ENCODE data around the gene HIPK1.
"Not testable (repeated sequence)": the region's sequence is repeated elsewhere in the genome, so short reads cannot be mapped to it uniquely, and the experiment has no call there.

Gene HIPK1

GRCh38 chr1:113947388-113948107, 18.4 kb downstream of the HIPK1 start:
- WGBS (ENCODE audit: extremely low coverage, insufficient coverage, low lambda C conversion rate): no CpG with 5 or more reads among the region's 3 CpGs
- Histone ChIP-seq H2BK15ac (replicated peaks; ENCODE audit: low read depth) (no peak overlapping the region), H3K4me2 (ENCODE audit: low read length) (no peak overlapping the region), H4K8ac (ENCODE audit: low read depth, low read length) (no peak overlapping the region), H3K4me1 (ENCODE audit: control insufficient read depth, low read depth, low read length) (no peaks in the 10 kb centered on the region), H2BK120ac (ENCODE audit: low read depth, low read length) (no peak overlapping the region), H2BK5ac (ENCODE audit: low read length) (no peak overlapping the region), H3K27ac (ENCODE audit: low read depth, low read length) (no peak overlapping the region), H3K56ac (ENCODE audit: low read length) (no peak overlapping the region), H3K4me3 (ENCODE audit: low read length) (no peak overlapping the region), H3K79me1 (ENCODE audit: low read length) (peaks cover 6% of the 10 kb centered on the region), H3K4ac (ENCODE audit: low read depth, low read length) (no peak overlapping the region), H3K36me3 (ENCODE audit: control insufficient read depth, insufficient read depth, low read length) (no peaks in the 10 kb centered on the region), H3K27me3 (ENCODE audit: insufficient read depth, low read length, poor library complexity) (no peaks in the 10 kb centered on the region), H3K18ac (ENCODE audit: low read length) (no peak overlapping the region), H3K23ac (ENCODE audit: low read length) (no peak overlapping the region), H3K79me2 (ENCODE audit: control insufficient read depth, insufficient read depth, low read length) (no peaks in the 10 kb centered on the region), H4K5ac (ENCODE audit: low read length) (no peak overlapping the region), H2AK5ac (ENCODE audit: low read length) (no peak overlapping the region), H3K9ac (ENCODE audit: low read length) (no peak overlapping the region)
- DNase-seq: no peak

GRCh38 chr1:113948151-113948550, 19.0 kb downstream of the HIPK1 start:
- not testable (repeated sequence) for H2BK120ac ChIP-seq (ENCODE audit: low read depth, low read length); H2AK5ac ChIP-seq (ENCODE audit: low read length)

DNA sequence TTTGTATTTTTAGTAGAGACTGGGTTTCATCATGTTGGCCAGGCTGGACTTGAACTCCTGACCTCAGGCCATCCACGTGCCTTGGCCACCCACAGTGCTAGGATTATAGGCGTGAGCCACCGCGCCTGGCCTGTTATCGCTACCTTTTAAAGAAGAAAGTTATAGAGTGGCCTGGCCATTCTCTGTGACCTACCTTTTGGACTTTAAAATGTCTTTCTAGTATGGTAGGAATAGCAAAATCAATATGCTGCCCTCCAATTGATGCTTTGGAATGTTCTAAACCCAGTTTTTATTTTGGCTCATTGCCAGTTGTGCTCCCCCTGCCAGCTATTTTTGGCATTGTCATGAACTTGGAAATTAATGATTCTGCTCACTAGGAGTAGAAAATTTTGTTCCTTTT, 19.9 kb downstream of the HIPK1 start:
- H3K79me2 ChIP-seq (ENCODE audit: control insufficient read depth, insufficient read depth, low read length): no peaks in the 10 kb centered on the region
- H3K27ac ChIP-seq (ENCODE audit: low read depth, low read length): no peak overlapping the region
- H3K27me3 ChIP-seq (ENCODE audit: insufficient read depth, low read length, poor library complexity): no peaks in the 10 kb centered on the region
- no peaks in the 10 kb centered on the region for H3K4me1 ChIP-seq (ENCODE audit: control insufficient read depth, low read depth, low read length)
- no peak overlapping the region for H2BK5ac ChIP-seq (ENCODE audit: low read length)
- H2BK120ac ChIP-seq (ENCODE audit: low read depth, low read length): no peak overlapping the region
- no CpG with 5 or more reads among the region's 5 CpGs for WGBS (ENCODE audit: extremely low coverage, insufficient coverage, low lambda C conversion rate)
- no peak overlapping the region for H3K23ac ChIP-seq (ENCODE audit: low read length)
- no peak overlapping the region for H3K4me2 ChIP-seq (ENCODE audit: low read length)
- no peak overlapping the region for H2BK15ac ChIP-seq (replicated peaks; ENCODE audit: low read depth)
- DNase-seq: no peak
- no peak overlapping the region for H2AK5ac ChIP-seq (ENCODE audit: low read length)
- no peak overlapping the region for H3K4me3 ChIP-seq (ENCODE audit: low read length)
- H4K8ac ChIP-seq (ENCODE audit: low read depth, low read length): no peak overlapping the region
- H3K36me3 ChIP-seq (ENCODE audit: control insufficient read depth, insufficient read depth, low read length): no peaks in the 10 kb centered on the region
- no peak overlapping the region for H3K18ac ChIP-seq (ENCODE audit: low read length)
- no peak overlapping the region for H3K4ac ChIP-seq (ENCODE audit: low read depth, low read length)
- H3K79me1 ChIP-seq (ENCODE audit: low read length): peaks cover 6% of the 10 kb centered on the region
- H3K9ac ChIP-seq (ENCODE audit: low read length): no peak overlapping the region
- no peak overlapping the region for H4K5ac ChIP-seq (ENCODE audit: low read length)
- H3K56ac ChIP-seq (ENCODE audit: low read length): no peak overlapping the region

More at GRCh38 chr1:113948151-113948550, 19.0 kb downstream of the HIPK1 start:
- not testable (repeated sequence) for H3K56ac ChIP-seq (ENCODE audit: low read length); H3K79me2 ChIP-seq (ENCODE audit: control insufficient read depth, insufficient read depth, low read length); DNase-seq; H3K4ac ChIP-seq (ENCODE audit: low read depth, low read length); H3K27me3 ChIP-seq (ENCODE audit: insufficient read depth, low read length, poor library complexity); H3K18ac ChIP-seq (ENCODE audit: low read length); H3K4me3 ChIP-seq (ENCODE audit: low read length); H3K36me3 ChIP-seq (ENCODE audit: control insufficient read depth, insufficient read depth, low read length); H3K23ac ChIP-seq (ENCODE audit: low read length); H4K5ac ChIP-seq (ENCODE audit: low read length); H4K8ac ChIP-seq (ENCODE audit: low read depth, low read length); H3K79me1 ChIP-seq (ENCODE audit: low read length); H3K4me2 ChIP-seq (ENCODE audit: low read length); H2BK5ac ChIP-seq (ENCODE audit: low read length); H3K9ac ChIP-seq (ENCODE audit: low read length); H2BK15ac ChIP-seq (replicated peaks; ENCODE audit: low read depth); H3K4me1 ChIP-seq (ENCODE audit: control insufficient read depth, low read depth, low read length); H3K27ac ChIP-seq (ENCODE audit: low read depth, low read length)
- no CpG with 5 or more reads among the region's 4 CpGs for WGBS (ENCODE audit: extremely low coverage, insufficient coverage, low lambda C conversion rate)

- Histone ChIP-seq H3K9ac (ENCODE audit: low read length) (no peak overlapping the region), H2BK120ac (ENCODE audit: low read depth, low read length) (no peak overlapping the region), H3K79me1 (ENCODE audit: low read length) (peaks cover 4% of the 10 kb centered on the region), H3K4me3 (ENCODE audit: low read length) (no peak overlapping the region), H3K18ac (ENCODE audit: low read length) (no peak overlapping the region), H2BK5ac (ENCODE audit: low read length) (no peak overlapping the region), H4K8ac (ENCODE audit: low read depth, low read length) (no peak overlapping the region), H3K4me1 (ENCODE audit: control insufficient read depth, low read depth, low read length) (no peaks in the 10 kb centered on the region), H3K4me2 (ENCODE audit: low read length) (no peak overlapping the region), H3K4ac (ENCODE audit: low read depth, low read length) (no peak overlapping the region), H3K27me3 (ENCODE audit: insufficient read depth, low read length, poor library complexity) (no peaks in the 10 kb centered on the region), H3K56ac (ENCODE audit: low read length) (no peak overlapping the region), H3K23ac (ENCODE audit: low read length) (no peak overlapping the region), H3K79me2 (ENCODE audit: control insufficient read depth, insufficient read depth, low read length) (no peaks in the 10 kb centered on the region), H2BK15ac (replicated peaks; ENCODE audit: low read depth) (no peak overlapping the region), H4K5ac (ENCODE audit: low read length) (no peak overlapping the region), H3K36me3 (ENCODE audit: control insufficient read depth, insufficient read depth, low read length) (no peaks in the 10 kb centered on the region), H2AK5ac (ENCODE audit: low read length) (no peak overlapping the region), H3K27ac (ENCODE audit: low read depth, low read length) (no peak overlapping the region)
- no CpG with 5 or more reads among the region's 1 CpG for WGBS (ENCODE audit: extremely low coverage, insufficient coverage, low lambda C conversion rate)
- DNase-seq: no peak
Observed at GRCh38 chr1:113950908-113951307, 21.8 kb downstream of the HIPK1 start.

DNA sequence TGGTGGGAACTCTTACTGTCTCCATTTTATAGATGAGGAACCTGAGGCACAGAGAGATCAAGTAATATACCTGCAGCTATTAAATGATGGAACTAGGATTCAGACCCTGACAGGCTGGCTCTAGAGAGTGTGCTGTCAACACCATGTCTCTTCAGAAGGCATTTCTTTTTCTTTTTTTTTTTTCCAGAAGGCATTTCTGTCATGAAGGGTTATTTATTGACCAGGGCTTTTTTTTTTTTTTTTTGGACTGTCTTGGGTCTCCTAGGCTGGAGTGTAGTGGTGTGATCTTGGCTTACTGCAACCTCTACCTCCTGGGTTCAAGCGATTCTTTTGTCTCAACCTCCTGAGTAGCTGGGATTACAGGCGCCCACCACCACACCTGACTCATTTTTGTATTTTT, 22.6 kb downstream of the HIPK1 start:
- no peak overlapping the region for H3K23ac ChIP-seq (ENCODE audit: low read length)
- no CpG with 5 or more reads among the region's 2 CpGs for WGBS (ENCODE audit: extremely low coverage, insufficient coverage, low lambda C conversion rate)

DNA sequence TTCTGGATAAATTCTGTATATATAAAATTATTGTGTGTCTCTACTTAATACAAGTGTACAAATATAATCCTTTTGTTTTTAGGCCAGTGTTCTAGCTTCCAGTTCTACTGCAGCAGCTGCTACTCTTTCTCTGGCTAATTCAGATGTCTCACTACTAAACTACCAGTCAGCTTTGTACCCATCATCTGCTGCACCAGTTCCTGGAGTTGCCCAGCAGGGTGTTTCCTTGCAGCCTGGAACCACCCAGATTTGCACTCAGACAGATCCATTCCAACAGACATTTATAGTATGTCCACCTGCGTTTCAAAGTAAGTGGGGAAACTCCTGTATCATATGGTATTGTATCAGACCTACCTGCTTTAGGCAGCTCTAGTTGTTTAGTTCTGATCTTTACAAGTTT, 28.9 kb downstream of the HIPK1 start:
- H3K27me3 ChIP-seq (ENCODE audit: insufficient read depth, low read length, poor library complexity): no peaks in the 10 kb centered on the region
- no peak overlapping the region for H3K56ac ChIP-seq (ENCODE audit: low read length)
- H4K5ac ChIP-seq (ENCODE audit: low read length): no peak overlapping the region
- no peaks in the 10 kb centered on the region for H3K79me1 ChIP-seq (ENCODE audit: low read length)
- H3K4me2 ChIP-seq (ENCODE audit: low read length): no peak overlapping the region
- H2BK5ac ChIP-seq (ENCODE audit: low read length): no peak overlapping the region
- no peak overlapping the region for H3K27ac ChIP-seq (ENCODE audit: low read depth, low read length)
- no peak overlapping the region for H3K4ac ChIP-seq (ENCODE audit: low read depth, low read length)
- H3K4me1 ChIP-seq (ENCODE audit: control insufficient read depth, low read depth, low read length): no peaks in the 10 kb centered on the region
- no peak overlapping the region for H3K4me3 ChIP-seq (ENCODE audit: low read length)
- H2BK120ac ChIP-seq (ENCODE audit: low read depth, low read length): no peak overlapping the region
- WGBS (ENCODE audit: extremely low coverage, insufficient coverage, low lambda C conversion rate): no CpG with 5 or more reads among the region's 1 CpG
- no peaks in the 10 kb centered on the region for H3K36me3 ChIP-seq (ENCODE audit: control insufficient read depth, insufficient read depth, low read length)
- no peaks in the 10 kb centered on the region for H3K79me2 ChIP-seq (ENCODE audit: control insufficient read depth, insufficient read depth, low read length)
- no peak overlapping the region for H2BK15ac ChIP-seq (replicated peaks; ENCODE audit: low read depth)
- no peak for DNase-seq
- no peak overlapping the region for H3K9ac ChIP-seq (ENCODE audit: low read length)
- no peak overlapping the region for H3K18ac ChIP-seq (ENCODE audit: low read length)
- no peak overlapping the region for H2AK5ac ChIP-seq (ENCODE audit: low read length)
- no peak overlapping the region for H3K23ac ChIP-seq (ENCODE audit: low read length)
- no peak overlapping the region for H4K8ac ChIP-seq (ENCODE audit: low read depth, low read length)

More for the DNA sequence above, 22.6 kb downstream of the HIPK1 start:
- Histone ChIP-seq H2AK5ac (ENCODE audit: low read length) (no peak overlapping the region), H3K56ac (ENCODE audit: low read length) (no peak overlapping the region), H3K18ac (ENCODE audit: low read length) (no peak overlapping the region), H3K4me2 (ENCODE audit: low read length) (no peak overlapping the region), H4K8ac (ENCODE audit: low read depth, low read length) (no peak overlapping the region), H3K27me3 (ENCODE audit: insufficient read depth, low read length, poor library complexity) (no peaks in the 10 kb centered on the region), H3K4me3 (ENCODE audit: low read length) (no peak overlapping the region), H4K5ac (ENCODE audit: low read length) (no peak overlapping the region), H3K79me1 (ENCODE audit: low read length) (peaks cover 1% of the 10 kb centered on the region), H3K36me3 (ENCODE audit: control insufficient read depth, insufficient read depth, low read length) (no peaks in the 10 kb centered on the region), H2BK120ac (ENCODE audit: low read depth, low read length) (no peak overlapping the region), H3K27ac (ENCODE audit: low read depth, low read length) (no peak overlapping the region), H3K79me2 (ENCODE audit: control insufficient read depth, insufficient read depth, low read length) (no peaks in the 10 kb centered on the region), H3K9ac (ENCODE audit: low read length) (no peak overlapping the region), H3K4ac (ENCODE audit: low read depth, low read length) (no peak overlapping the region), H3K4me1 (ENCODE audit: control insufficient read depth, low read depth, low read length) (no peaks in the 10 kb centered on the region), H2BK5ac (ENCODE audit: low read length) (no peak overlapping the region), H2BK15ac (replicated peaks; ENCODE audit: low read depth) (no peak overlapping the region)
- DNase-seq: no peak
